GM21528 (cell line): ENCODE measurements around the gene WRAP53.
"Not testable (repeated sequence)": the region's sequence is repeated elsewhere in the genome, so short reads cannot be mapped to it uniquely, and the experiment has no call there.

ENCODE experiments used
- ATAC-seq: cut with Tn5 transposase; IDR thresholded peaks from one replicate; pipeline ENCODE4 v1.9.1; 2021; ENCODE audit warnings: mild to moderate bottlenecking, moderate library complexity; ENCODE audit not compliant: unreplicated experiment, low FRiP score

Gene WRAP53

DNA sequence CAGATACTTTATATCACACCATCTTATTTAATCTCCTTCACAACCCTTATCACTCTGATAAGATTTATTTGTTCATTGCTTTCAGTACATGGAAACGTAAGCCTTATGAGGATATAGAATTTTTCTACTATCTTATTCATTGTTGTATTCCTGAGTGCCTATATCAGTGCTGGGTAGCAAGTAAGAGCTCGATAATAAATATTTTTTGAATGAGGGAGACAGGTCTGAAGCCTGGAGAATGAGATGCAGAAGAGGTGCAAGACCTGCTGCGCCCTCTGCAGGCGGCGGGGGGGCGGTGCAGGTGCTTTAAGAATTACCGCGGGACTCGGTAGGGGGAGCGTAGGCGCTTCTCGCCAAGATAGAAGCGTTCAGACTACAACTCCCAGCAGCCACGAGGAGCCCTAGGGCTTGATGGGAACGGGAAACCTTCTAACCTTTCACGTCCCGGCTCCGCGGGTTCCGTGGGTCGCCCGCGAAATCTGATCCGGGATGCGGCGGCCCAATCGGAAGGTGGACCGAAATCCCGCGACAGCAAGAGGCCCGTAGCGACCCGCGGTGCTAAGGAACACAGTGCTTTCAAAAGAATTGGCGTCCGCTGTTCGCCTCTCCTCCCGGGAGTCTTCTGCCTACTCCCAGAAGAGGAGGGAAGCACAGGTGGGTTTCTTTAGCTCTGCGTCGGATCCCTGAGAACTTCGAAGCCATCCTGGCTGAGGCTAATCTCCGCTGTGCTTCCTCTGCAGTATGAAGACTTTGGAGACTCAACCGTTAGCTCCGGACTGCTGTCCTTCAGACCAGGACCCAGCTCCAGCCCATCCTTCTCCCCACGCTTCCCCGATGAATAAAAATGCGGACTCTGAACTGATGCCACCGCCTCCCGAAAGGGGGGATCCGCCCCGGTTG, at the start of gene WRAP53:
Gene WRAP53, plus strand, starts transcription at position 570 of the 900 bp plus-strand sequence. Its CDS starts 172 bp downstream, at position 742.
- ATAC-seq: peak; percentile 59

DNA sequence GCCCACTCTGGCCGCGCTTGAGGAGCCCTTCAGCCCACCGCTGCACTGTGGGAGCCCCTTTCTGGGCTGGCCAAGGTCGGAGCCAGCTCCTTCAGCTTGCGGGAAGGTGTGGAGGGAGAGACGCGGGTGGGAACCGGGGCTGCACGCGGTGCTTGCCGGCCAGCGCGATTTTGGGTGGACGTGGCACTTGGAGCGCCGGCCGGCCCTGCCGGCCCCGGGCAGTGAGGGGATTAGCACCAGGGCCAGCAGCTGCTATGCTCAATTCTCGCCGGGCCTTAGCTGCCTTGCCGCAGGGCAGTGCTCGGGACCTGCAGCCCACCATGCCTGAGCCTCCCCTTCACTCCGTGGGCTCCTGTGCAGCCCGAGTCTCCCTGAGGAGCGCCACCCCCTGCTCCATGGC, 47.5 kb upstream of the WRAP53 start:
- ATAC-seq: no peak

DNA sequence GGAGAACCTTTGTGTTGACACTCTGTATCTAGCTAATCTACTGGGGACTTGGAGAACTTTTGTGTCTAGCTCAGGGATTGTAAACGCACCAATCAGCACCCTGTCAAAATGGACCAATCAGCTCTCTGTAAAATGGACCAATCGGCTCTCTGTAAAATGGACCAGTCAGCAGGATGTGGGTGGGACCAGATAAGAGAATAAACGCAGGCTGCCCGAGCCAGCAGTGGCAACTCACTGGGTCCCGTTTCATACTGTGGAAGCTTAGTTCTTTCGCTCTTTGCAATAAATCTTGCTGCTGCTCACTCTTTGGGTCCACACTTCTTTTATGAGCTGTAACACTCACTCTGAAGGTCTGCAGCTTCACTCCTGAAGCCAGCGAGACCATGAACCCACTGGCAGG, 46.6 kb upstream of the WRAP53 start:
- not testable (repeated sequence) for ATAC-seq

DNA sequence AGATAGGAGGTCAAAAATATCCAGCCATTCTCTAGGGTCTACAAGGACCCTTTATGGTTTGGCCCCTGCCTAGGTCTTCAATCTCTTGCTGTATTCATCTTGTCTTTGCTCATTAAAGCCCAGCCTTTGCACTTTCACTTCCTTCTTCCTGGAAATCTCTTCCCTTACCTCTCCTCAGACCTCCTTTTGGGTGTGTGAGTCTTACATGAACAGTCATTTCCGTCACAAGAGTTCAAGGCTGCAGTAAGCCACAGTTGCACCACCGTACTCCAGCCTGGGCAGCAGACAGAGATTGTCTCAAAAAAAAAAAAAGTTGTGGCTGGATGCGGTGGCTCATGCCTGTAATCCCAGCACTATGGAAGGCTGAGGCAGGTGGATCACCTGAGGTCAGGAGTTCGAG, 43.5 kb upstream of the WRAP53 start:
- no peak for ATAC-seq

DNA sequence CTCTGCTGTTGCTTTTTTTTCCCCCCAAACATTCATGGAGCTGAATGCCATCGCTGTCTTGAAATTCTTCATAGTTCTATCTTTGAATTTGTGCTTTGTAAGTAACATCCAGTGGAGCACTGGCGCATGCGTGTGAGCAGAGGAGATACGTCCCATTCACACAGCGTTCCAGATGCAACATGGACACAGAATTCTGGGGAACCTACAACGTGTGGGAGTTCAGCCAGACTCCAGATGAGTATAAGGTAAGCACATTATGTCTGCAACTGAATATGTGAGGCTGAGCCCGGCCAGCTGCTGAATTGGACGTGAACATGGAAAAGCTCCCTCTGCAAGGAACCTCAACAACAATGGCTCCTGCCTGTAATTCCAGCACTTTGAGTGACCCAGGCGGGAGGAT, 41.8 kb upstream of the WRAP53 start:
- no peak for ATAC-seq

DNA sequence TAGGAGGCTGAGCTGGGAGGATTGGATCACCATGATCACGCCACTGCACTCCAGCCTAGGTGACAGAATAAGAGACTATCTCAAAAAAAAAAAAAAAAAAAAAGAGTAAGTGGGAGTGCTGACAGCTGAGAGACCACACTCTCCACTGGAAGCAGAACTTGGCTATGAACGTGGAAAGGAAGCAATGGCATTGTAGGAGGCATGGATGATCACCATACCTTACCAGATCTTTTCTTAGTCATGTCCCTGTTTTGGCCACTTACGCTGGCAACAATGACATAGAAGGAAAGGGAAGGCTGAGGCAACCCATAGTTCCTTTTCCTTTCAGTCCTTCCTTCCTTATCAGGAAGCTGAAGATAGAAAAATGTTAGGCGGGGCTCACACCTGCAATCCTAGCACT, 41.3 kb upstream of the WRAP53 start:
- no peak for ATAC-seq

DNA sequence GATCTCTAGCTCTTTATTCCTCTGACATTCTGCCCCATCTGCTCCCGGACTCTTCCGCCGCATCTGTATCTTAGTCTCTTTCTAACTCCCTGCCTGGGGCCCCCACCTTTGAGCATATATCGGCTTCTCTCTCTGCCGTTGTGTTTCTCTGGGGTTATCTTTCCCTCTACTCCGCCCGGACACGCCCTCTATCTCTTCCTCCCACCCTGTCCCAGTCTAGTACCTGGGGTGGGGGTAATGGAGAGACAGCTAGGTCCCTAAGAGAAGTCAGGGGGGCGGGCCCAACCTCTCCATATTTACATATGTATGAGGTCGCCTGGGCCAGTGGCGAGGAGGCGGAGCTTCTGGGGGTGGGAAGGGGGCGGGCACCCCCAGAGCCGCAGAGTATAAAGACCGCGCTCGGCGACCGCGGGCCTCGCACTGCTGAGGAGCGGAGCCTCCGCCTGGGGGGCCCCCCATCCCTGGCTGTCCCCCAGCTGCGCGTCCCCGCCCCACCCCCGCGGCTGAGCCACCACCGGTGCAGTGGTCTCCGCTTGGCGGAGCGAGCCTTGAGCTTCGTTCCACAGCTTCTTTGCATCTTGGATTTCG, 37.7 kb upstream of the WRAP53 start, which contains the start of gene ATP1B2:
Gene ATP1B2, plus strand, starts transcription at position 418 of the 588 bp plus-strand sequence. CDS start 593 bp downstream, outside the sequence.
- ATAC-seq: no peak

DNA sequence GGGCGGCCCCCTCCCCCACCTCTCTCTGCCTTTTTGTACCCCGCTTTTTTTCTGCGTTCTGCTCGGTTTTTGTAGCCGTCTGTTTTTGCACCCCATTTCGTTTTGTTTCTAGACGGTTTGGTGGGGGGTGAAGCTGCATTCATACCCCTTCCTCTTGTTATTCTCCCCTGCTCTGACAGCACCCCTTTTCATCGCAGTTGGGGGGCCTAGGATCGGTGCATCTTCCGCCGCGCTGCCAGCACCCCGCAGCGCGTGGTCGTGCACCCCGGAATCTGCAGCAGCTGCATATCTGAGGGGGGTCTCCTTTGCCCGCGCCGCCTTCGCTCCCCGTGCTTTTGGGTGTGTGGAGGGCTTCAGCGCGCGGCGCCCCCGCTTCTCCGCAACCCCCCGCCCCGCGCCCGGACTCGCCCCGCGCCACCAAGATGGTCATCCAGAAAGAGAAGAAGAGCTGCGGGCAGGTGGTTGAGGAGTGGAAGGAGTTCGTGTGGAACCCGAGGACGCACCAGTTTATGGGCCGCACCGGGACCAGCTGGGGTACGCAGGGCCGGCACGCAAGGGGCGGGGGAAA, 37.1 kb upstream of the WRAP53 start:
- ATAC-seq: no peak

DNA sequence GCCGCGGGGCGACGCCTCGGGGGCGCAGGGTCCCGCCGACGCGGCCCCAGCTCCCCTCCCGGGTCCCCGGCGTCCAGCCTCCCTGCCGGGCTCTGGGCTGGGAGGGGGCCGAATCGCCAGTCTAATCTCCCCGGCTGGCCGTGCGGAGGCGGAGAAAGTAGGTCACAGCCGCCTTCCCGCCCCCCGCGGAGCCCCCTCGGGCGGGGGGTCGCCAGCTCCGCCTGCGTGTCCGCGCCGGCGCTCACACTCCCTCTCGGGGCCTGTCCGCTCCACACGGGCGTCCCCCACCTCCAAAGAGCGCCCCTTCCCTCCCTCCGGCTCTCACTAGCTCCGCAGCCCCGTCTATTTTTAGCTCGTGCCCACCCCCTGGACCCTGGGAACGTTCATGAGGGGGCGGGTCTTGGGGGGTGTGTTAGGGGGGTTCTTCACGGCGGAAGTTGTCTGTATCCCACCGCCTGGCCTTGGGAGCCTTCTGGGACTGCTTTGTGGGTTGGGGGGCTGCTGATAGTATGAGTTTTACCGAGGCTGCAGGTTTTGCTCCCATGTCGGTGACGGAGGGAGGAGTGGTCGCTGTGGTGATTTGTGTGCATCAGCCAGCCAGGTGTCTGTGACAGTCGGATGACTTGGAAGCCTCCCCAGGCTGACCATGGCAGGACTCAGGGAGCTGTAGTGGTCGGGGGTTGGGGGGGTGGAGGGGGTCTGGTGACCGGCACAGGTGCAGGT, 36.5 kb upstream of the WRAP53 start:
- no peak for ATAC-seq

DNA sequence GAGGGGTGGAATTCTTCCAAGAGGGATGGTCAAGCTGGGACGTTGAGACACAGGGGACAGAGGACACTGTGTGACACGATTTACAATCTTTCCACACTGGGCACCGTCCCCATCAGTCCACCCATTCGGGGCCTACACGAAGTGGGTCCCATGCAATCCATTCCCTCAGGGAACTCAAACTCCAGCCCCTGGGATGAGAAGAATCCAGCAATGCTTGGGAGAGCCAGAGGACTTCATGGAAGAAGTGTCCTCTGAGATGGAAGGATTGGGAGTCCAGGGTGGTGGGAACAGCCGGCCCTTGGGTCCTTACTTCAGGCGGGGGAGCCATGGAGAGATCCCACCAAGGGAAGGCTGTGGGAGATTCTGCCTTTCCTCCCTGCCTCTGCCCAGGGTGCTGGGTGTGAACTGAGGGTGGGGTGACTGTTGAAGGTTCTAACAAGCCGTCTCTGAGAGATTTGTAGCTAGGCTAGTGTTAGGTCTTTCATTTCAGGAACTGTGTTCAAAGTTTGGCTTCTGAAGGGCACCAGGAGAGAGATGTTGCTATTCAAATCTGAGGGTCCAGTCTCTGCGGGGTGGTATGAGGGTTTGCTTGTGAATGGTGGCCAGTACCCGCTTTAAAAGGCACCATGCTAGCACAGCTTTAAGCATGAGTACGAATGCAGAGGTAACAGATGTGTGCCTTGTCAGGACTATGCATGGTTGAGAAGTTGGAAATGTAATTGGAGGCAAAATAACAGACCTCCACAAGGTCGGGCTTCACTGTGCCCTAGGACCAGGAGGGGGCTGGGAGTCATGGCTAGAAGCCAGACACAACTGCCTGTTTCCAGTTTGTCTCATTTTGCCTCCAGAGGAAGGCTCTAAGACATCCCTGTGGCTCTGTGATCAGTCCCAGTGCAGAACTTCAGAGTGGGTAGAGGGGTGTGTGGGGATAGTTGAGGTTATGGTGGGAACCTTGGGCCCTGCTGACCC, 35.6 kb upstream of the WRAP53 start:
- no peak for ATAC-seq

DNA sequence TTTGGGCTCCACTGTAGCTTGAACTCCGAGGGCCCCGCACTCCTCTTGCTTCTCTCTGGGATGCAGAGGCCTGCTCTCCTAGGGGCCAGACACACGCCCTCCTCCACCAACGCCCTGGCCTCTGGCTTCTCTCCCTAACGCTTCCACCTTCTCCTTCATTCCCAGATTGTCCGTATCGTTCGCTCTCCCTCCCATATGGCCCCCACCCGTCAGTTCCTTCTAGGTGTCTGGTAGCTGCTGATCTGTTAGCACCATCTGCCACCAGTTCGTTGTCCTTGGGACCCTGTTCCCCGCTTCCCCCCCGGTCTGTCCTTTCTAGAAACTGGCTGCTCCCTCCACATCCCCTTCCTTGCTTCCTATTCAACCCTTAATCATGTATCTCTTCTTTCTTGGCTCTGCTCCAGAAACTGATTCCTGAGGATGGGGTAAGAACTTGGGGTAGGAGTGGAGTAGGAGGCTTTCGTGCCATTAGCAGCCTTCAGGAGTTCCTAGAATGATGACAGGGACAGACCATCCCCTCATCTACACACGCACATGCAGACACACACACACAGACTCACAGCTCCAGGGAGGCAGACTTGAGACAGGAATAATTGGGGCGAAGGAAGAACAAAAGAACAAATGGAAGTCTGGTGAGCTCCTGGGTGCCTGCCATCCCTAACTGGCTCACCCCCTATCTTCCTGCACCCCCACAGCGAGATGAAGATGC, 33.3 kb upstream of the WRAP53 start:
- no peak for ATAC-seq

DNA sequence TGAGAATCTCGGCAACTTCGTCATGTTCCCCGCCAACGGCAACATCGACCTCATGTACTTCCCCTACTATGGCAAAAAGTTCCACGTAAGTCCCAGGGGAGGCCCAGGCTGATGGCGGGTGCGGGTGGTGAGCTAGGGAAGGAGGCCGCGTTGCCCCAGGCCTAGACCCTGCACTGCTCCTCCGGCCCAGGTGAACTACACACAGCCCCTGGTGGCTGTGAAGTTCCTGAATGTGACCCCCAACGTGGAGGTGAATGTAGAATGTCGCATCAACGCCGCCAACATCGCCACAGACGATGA, 32.8 kb upstream of the WRAP53 start:
- ATAC-seq: no peak

DNA sequence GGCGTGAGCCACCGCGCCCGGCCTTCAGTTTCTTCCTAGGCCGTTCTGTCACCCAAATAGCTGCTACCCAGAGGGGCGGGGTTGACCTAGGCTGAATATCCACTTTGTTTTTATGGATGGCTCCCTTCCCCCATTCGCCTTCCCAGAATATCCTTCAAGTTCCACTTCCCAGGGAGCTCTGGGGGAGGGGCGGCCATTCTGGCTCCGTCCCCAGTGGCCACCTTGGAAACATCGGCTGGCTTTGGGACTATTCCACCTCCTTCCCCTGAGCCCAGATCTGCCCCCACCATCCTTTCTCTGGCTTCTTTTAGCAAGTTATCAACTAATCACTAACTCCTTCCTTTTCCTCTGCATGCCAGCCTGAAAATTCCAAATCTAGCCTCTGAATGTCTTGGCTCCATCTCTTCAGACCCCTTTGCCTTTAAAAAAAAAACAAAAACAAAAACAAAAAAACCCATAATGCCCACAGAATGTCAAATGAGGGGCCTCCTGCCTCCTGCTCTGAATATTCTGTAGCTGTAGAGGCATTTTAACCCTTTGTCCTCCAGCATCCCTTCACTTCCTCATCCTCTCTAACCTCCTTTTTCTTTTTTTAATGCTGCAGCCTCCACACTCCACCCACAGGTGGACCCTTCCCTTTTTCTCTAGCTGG, 31.2 kb upstream of the WRAP53 start:
- no peak for ATAC-seq

DNA sequence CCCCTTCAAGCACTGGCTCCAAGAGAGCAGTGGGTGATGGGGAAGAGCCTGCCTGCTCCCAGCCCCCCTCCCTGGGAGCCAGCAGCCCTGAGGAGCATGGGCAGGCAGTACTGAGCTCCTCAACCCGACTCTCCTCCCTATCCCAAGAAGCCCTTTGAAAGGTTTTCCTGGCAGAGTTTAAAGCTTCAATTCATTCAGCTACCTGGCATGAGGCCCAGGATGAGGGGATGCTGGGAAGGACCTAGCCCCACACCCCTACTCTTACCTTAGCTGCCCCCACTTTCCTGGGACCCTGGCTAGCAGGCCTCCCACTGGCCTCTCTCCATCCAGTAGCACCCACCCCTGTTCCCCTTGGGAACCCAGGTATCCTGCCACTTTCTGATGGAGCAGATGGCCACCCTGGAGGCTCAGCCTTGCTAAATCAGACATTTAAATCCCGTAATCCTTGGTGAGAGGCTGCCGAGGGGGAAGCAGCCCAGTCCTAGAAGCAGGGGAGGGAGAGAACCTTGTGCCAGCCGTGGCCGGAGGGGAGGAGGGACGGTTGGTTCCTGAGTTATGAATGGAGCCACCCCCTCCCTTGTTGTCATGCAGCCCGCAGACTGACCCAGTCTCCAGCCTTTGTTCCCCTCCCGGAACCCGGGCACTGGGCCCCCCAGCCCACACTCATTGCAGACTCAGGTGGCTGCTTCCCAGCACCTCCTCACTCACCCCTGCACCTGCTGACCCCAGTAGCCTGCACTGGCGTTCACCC, 20.4 kb upstream of the WRAP53 start:
- no peak for ATAC-seq

DNA sequence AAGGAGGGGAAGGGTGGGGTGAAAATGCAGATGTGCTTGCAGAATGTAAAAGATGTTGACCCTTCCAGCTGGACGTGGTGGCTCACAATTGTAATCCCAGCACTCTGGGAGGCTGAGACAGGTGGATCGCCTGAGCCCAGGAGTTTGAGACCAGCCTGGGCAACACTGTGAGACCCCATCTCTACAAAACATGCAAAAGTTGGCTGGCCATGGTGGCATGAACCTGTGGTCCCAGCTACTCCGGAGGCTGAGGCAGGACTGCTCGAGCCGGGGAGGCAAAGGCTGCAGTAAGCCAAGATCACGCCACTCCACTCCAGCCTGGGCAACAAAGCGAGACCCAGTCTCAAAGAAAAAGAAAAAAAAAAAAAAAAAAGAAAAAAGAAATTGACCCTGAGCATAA, 19.8 kb upstream of the WRAP53 start:
- ATAC-seq: no peak

DNA sequence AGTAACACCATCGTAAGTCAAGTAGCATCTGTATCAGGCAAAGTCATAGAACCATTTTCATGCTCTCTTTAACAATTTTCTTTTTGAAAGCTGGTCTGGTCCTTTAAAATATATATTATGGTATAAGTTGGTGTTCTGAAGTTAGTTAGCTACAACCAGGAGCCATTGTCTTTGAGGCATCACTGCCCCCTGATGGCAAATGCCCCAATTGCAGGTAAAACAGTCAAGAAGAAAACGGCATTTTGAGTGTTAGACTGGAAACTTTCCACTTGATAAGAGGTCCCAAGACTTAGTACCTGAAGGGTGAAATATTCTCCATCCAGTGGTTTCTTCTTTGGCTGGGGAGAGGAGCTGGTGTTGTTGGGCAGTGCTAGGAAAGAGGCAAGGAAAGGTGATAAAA, 15.0 kb upstream of the WRAP53 start:
- ATAC-seq: no peak

DNA sequence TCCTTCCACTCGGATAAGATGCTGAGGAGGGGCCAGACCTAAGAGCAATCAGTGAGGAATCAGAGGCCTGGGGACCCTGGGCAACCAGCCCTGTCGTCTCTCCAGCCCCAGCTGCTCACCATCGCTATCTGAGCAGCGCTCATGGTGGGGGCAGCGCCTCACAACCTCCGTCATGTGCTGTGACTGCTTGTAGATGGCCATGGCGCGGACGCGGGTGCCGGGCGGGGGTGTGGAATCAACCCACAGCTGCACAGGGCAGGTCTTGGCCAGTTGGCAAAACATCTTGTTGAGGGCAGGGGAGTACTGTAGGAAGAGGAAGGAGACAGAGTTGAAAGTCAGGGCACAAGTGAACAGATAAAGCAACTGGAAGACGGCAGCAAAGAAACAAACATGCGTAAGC, 13.3 kb upstream of the WRAP53 start:
- ATAC-seq: no peak

DNA sequence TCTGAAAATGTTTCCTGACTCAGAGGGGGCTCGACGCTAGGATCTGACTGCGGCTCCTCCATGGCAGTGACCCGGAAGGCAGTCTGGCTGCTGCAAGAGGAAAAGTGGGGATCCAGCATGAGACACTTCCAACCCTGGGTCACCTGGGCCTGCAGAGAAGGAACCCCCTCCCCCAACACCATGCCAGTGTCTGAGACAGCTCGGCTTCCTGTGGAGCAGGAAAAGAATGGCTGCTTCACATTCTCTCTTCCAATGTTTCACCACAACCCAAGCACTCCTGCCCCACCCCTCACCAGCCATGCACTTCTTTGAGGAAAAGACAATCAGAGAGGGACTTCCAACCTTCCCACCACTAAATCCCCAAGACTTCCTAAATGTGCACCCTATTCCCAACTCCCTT, 11.7 kb upstream of the WRAP53 start:
- ATAC-seq: no peak
